T-helper 22 cell (primary cell): ENCODE results near the gene SPACDR.

Source experiments
- DNase-seq: peaks from one replicate; pipeline ENCODE4 v3.0.0-alpha.2; 2020; ENCODE audit warnings: low read depth

The SPACDR gene

DNA sequence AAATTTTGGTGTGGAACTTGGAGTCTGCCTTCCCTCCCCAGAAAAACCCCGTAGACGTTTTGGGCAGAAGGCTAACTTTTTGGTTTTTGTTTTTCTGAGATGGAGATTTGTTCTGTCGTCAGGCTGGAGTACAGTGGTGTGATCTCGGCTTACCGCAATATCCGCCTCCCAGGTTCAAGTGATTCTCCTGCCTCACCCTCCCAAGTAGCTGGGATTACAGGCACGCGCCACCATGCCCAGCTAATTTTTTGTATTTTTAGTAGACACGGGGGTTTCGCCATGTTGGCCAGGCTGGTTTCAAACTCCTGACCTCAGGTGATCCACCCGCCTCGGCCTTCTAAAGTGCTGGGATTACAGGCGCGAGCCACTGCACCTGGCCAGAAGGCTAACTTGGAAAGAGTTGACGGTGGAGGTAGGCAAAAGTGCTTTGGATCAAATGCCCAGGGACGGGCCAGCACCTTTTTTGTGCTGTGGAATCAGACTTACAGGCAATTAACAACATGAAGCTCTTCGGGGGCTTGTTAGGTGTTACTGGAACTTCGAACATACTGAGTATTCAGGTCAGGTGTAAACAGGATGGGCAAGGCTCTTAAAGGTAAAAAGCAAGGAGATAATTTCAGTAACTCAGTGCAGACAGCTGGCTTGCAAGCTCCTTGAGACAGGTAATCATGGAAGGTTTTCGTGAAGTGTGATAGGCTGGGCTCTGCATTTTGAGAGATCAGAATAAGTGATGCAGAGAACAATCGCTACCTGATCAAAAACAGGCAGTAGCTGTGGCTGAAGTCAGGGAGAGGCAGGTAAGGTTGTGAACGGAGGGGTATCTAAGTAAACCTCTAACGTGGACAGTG, 29.5 kb downstream of the SPACDR start:
- no peak for DNase-seq

GRCh38 chr7:100433592-100434296, 30.3 kb downstream of the SPACDR start:
- no peak for DNase-seq

DNA sequence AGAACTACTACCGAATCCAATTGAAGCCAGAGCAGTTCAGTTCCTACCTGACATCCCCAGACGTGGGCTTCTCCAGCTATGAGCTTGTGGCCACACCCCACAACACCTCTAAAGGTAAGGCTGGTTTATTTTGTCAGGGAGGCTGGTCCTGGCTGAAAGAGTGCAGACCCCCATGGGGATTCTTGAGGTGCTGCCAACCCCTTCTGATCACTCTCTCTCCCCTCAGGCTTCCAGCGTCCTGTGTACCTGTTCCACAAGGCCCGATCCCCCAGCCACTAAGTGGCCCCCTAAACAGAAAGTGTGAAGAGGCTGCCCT, 30.8 kb downstream of the SPACDR start:
- no peak for DNase-seq

- no peak for DNase-seq
Measured at GRCh38 chr7:100432621-100433275, 31.3 kb downstream of the SPACDR start.

- DNase-seq: no peak
Measured at GRCh38 chr7:100432053-100432452, 32.0 kb downstream of the SPACDR start.

GRCh38 chr7:100431286-100431735, 32.7 kb downstream of the SPACDR start:
- DNase-seq: no peak

DNA sequence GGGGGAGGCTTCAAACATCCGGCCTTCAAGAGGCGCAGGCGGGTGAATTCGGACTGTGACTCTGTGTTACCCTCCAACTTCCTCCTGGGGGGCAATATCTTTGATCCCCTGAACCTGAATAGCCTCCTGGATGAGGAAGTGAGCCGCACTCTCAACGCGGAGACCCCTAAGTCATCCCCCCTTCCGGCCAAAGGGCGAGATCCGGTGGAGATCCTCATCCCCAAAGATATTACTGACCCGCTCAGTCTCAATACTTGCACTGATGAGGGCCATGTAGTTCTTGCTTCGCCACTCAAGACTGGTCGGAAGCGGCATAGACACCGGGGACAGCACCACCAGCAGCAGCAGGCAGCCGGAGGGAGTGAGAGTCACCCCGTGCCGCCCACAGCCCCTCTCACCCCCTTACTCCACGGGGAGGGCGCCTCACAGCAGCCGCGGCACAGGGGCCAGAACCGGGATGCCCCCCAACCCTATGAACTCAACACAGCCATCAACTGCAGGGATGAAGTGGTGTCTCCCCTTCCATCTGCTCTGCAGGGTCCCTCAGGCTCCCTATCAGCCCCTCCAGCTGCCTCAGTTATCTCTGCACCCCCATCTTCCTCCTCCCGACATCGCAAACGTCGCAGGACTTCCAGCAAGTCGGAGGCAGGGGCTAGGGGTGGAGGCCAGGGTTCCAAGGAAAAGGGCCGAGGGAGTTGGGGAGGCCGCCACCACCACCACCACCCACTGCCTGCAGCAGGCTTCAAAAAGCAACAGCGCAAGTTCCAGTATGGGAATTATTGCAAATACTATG, 33.4 kb downstream of the SPACDR start:
- DNase-seq: no peak

DNA sequence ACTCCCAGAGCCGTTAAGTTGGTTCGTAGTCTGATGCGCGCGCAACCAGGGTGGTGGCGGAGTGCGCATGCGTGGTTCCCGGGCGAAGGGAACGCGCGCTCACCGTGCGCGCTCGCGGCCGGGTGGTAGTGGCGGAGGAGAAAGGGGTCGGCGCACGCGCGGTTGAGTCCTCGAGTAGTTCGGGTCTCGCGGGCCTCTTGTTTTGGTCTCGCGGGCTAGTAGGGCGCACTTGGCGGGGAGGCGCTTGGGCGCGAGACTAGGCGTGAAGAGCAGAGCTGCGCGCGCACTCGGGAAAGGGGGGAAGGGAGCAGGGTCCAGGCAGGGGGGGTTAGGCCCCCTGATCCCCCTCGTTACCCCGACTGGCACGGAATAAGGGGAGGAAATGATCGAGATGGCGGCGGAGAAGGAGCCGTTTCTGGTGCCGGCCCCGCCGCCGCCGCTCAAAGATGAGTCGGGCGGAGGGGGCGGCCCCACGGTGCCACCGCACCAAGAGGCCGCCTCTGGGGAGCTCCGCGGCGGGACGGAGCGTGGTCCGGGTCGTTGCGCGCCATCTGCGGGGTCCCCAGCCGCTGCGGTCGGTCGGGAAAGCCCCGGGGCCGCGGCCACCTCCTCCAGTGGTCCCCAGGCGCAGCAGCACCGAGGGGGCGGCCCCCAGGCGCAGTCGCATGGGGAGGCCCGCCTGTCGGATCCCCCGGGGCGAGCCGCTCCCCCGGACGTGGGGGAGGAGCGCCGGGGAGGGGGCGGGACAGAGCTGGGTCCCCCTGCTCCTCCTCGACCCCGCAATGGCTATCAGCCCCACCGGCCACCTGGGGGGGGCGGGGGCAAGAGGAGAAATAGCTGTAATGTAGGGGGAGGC, 34.2 kb downstream of the SPACDR start, which contains the start of gene MEPCE:
Gene MEPCE (plus strand): TSS at position 195 of the 856 bp plus-strand sequence. CDS start 188 bp downstream, at position 383.
- peak; percentile 88 for DNase-seq

DNA sequence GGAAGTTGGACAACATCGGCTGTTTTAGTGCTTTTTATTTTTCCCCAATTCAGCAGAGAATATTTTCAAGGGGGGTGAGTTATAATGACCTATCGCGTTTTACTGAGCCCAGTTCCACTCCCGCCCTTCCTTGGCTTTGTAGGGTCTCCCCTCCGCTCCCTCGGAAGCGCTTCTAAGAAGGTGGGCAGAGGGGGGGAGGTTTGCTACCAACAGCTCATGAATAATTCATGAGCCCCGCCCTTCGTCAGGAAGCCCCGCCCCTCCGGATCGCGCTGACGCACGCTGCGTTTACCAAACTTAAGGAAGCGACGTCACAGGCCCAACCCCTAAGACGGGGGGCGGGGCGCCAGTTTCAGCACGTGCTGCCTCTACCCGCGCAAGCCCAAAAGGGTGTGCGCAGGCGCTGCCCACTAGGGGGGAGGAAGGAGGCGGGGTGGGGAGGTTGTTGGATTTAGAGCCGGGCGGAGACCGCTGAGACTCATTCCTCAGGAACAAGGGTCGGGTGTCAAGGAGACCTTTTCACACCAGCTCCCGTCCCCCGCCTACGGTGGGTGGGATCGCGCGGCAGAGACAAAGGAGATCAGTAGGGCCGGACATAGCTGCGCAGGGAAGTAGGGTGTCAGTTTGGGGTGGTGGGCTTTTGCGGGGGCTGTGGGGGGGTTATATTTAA, 35.0 kb downstream of the SPACDR start:
- peak; percentile 100 for DNase-seq

DNA sequence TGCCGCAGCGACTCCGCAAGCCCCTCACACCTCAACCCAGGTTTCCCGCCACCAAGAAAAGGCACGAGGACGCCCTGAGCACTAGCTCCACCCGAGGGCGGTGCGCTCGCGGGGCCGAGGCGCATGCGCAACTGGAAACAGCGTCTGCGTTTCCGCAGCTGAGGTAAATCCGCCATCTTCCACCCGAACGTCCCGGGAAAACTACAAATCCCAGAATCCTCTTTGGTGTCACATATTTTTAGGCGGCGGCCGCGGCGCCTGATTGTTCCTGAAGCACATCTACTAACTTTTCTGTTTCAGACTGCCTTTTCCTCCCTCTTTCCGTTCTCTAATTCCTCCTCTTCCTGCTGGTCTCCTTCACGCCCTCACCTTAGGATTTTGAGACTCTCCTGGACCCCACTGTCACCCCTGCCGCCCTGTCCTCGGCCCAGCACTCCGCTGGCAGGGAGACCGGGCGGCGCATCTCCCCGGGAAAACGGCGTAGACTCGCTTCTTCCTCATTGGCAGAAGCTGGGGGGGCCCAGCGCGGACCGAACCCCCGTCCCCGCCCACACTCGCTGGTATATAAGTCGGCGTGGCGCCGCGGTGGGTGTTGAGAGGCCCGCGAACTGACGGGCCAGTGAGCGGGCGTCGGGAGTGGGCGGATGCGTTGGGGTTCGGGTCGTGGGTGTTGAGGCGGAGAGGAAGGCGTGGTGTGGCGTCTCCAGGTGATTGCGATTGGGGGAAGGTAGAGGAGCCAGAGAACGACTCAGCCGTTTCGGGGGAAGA, 35.7 kb downstream of the SPACDR start, which contains the start of gene ZCWPW1:
Gene ZCWPW1 (minus strand): TSS at position 505 of the 768 bp plus-strand sequence. CDS start 8,054 bp downstream, outside the sequence.
- DNase-seq: peak; percentile 93

DNA sequence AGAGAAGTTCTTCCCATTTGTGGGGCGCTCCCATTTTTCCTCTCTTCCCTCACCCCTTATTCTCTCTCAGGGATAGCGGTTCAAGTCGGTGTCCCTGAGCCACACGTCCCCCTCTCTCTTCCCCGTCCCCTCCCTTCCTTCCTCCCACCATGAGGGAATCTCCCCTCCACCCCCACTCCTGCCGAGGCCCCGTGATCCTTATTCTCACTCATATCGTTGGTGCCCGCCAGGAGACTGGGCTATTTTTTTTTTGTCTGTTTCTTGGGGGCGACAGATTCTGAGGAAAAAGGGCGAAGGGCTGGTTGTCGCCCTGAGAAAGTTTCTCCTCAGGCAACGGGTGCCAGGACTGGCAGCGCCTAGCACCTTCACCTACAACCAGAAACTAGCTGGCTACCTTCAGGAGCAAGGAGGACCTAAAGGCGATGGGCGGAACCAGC, 36.3 kb downstream of the SPACDR start:
- no peak for DNase-seq

DNA sequence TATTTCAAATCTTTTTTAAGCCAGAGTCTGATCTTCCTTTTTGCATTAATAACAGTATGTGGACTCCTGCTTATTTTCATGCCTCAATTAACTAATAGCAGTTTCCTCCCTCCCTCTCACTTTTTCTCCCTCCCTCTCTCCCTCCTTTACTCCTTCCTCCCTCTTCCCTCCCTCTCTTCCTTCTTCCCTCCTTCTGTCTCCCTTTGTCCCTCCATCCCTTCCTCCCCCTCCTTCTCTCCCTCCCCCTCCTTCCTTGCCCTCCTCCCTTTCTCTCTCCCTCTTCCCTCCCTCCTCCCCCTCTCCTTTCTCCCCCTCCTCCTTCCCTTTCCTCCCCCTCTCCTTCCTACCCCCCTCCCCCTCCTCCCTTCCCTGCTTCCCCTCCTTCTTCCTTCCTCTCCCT, 37.5 kb downstream of the SPACDR start:
- no peak for DNase-seq

DNA sequence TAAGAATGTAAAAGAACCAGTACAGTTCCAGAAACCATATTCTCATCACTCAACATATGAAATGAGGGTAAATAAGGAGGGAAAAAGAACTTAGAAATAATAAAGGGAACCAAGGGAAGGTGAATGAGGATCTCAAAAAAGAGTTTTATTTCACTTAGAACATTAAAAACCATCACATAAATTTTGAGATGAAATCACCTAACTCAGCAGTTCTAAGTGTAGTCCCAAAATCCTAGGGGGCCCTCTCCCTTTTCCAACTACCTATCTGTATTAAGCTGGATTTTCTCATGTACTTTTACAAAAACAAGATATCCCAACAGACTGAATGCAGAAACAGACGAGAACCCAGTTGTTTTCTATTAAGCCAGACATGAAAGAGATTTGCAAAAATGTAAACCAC, 38.7 kb downstream of the SPACDR start:
- DNase-seq: no peak

DNA sequence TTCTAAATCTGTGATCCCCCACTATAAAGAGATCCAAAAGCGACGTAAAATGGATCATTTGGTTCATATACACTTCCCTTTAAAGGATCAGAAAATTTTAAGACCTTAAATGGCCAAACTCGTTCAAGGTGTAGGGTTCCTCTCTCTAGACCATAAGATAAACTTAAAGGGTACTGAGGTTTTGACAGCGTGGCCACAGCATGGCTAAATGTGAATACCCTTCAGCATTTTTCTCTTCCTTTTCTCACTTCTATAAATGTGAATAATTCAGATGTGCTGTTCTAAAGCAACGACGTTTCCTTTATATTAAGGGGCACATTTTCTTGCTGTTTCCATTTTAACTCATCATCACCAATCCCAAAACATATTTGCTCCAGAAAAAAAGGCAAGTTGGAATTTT, 40.7 kb downstream of the SPACDR start:
- DNase-seq: no peak

- DNase-seq: no peak
Measured at GRCh38 chr7:100419660-100420226, 44.3 kb downstream of the SPACDR start.

GRCh38 chr7:100418930-100419659, 45.0 kb downstream of the SPACDR start:
- no peak for DNase-seq

DNA sequence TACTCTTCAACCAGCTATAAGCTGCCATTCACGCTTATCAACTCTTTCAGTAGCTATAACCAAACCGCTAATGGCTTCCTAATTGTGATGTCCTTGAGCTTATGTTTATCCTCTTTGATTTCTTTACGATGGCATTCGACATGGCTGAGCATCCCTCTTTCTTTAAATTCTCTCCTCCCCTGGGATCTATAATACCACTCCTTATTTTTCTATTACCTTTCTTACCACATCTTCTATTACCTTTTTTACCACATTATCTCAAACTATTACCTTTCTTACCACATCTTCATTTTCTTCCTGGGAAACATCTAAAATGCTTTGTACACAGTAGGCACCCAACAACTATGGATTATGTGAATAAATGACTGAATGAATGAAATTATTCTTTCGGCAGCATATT, 48.6 kb downstream of the SPACDR start:
- DNase-seq: no peak

DNA sequence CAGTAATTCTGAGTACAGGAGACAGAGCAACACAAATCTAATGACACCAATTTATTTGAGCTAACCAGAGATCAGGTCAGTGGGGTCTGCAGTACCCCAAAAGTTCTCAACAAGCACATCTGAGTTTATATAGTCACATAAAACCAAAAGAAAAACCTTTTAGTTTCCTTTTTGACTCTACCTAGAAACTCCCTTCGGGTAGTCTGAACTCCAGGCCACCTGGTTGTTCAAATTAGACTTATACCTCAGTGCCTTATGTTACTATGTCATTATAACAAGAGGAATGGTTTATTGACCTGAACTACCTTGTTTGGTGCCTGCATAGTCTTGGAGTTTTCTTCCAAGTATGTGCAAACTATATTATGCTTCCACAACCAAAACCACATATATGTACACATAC, 50.2 kb downstream of the SPACDR start:
- no peak for DNase-seq
